HCT116 (cell line): ENCODE measurements around the gene RBMXL2. TPM values are rescaled to one million over a fixed set of nuclear protein-coding genes. Genes with fewer than 3 reads are reported as not detected.

ENCODE experiments used
- ATAC-seq: fragments of 200-7000 bp; cut with Tn5 transposase; 2 replicates; pipeline ENCODE4 v1.9.1; 2020; ENCODE audit warnings: mild to moderate bottlenecking, moderate library complexity
- BruUV-seq: library from RNA; stranded (reverse); fragments of 400-500 nt; replicated peaks from 2 replicates; lab custom pipeline; 2021; lab: Mats Ljungman, UMichigan
- CTCF ChIA-PET: fragments of 300-600 bp; sonication (Branson Sonifier 250); formaldehyde crosslinking; loops from one replicate; lab custom pipeline; 2021; ENCODE audit warnings: antibody characterized with exemption; lab: Charles Lee
- POLR2A ChIA-PET: fragments of 300-600, 350-600 bp; sonication (Branson Sonifier 250); formaldehyde crosslinking; loops from one replicate; lab custom pipeline; 2021; ENCODE audit warnings: antibody characterized with exemption; lab: Charles Lee
- RAD21 ChIA-PET, 2 experiments: fragments of 300-600 bp; sonication (Branson Sonifier 250); formaldehyde crosslinking; loops; one replicate each; lab custom pipeline; 2023; ENCODE audit warnings: low total read pairs in 2 of 2; ENCODE audit not compliant: uncharacterized antibody in 2 of 2, unreplicated experiment in 2 of 2, low non-redundant PET in 1 of 2; lab: Charles Lee
- DNase-seq: peaks from one replicate; pipeline ENCODE4 v3.0.0-alpha.2; 2010; ENCODE audit warnings: low read depth, low spot score
- H2AFZ ChIP-seq: fragments of 200-600 bp; shearing (Covaris generic), sonication (generic); 2 replicates; pipeline ENCODE4 v1.6.1; 2017; ENCODE audit warnings: low read depth, mixed run types, mixed read lengths, antibody characterized with exemption, low read length; ENCODE audit not compliant: poor library complexity, severe bottlenecking
- H3K27ac ChIP-seq: 2 replicates; pipeline ENCODE4 v1.5.1; 2012; ENCODE audit warnings: low read depth, low read length
- H3K27me3 ChIP-seq: fragments of 200-600 bp; sonication (generic); 2 replicates; pipeline ENCODE4 v1.6.1; 2016; ENCODE audit warnings: mixed run types, low read length, mixed read lengths; ENCODE audit not compliant: insufficient read depth
- H3K36me3 ChIP-seq, 2 experiments: fragments of 200-500 bp in 1 of 2; fragments of 200-600 bp in 1 of 2; sonication (Bioruptor generic) in 1 of 2; sonication (generic) in 1 of 2; 2 replicates each; pipeline versions ENCODE4 v1.5.1 to v1.6.1; 2014 to 2016; ENCODE audit warnings: low read length in 2 of 2, inconsistent platforms in 1 of 2, mixed read lengths in 1 of 2, mixed run types in 1 of 2; ENCODE audit not compliant: insufficient read depth in 2 of 2, control insufficient read depth in 1 of 2
- H3K4me1 ChIP-seq, 2 experiments: fragments of 200-600 bp in 1 of 2; sonication (generic) in 1 of 2; 2 replicates each; pipeline versions ENCODE4 v1.5.1 to v1.6.1; 2012 to 2017; ENCODE audit warnings: low read length in 2 of 2, inconsistent platforms in 1 of 2, mild to moderate bottlenecking in 1 of 2, mixed read lengths in 1 of 2, mixed run types in 1 of 2, moderate library complexity in 1 of 2; ENCODE audit not compliant: insufficient read depth in 2 of 2, control insufficient read depth in 1 of 2
- H3K4me2 ChIP-seq: fragments of 200-600 bp; sonication (generic); 2 replicates; pipeline ENCODE4 v1.6.1; 2017; ENCODE audit warnings: mixed run types, low read length, mixed read lengths
- H3K4me3 ChIP-seq, 2 experiments: fragments of 200-600 bp in 1 of 2; sonication (generic) in 1 of 2; replicated peaks in 1 of 2; 2 replicates each; pipeline ENCODE4 v1.5.1; 2011 to 2016; ENCODE audit warnings: low read length in 2 of 2, control low read depth in 1 of 2, low read depth in 1 of 2, mild to moderate bottlenecking in 1 of 2, mixed read lengths in 1 of 2, mixed run types in 1 of 2
- H3K79me2 ChIP-seq: fragments of 200-600 bp; sonication (generic); 2 replicates; pipeline ENCODE4 v1.6.1; 2017; ENCODE audit warnings: mild to moderate bottlenecking, mixed run types, low read length, moderate library complexity, mixed read lengths; ENCODE audit not compliant: insufficient read depth
- H3K9ac ChIP-seq: fragments of 200-600 bp; sonication (generic); 2 replicates; pipeline ENCODE4 v1.6.1; 2016; ENCODE audit warnings: low read length, mixed read lengths
- H3K9me2 ChIP-seq: fragments of 200-600 bp; sonication (generic), shearing (Covaris generic); 2 replicates; pipeline ENCODE4 v1.6.1; 2017; ENCODE audit warnings: mixed run types, mild to moderate bottlenecking, moderate library complexity; ENCODE audit not compliant: insufficient read depth
- H3K9me3 ChIP-seq, 2 experiments: fragments of 200-500 bp in 1 of 2; fragments of 200-600 bp in 1 of 2; sonication (Bioruptor generic) in 1 of 2; sonication (generic) in 1 of 2; 2 replicates each; pipeline ENCODE4 v1.6.1; 2014 to 2017; ENCODE audit warnings: low read length in 2 of 2, mixed read lengths in 2 of 2, inconsistent platforms in 1 of 2, low read depth in 1 of 2, mild to moderate bottlenecking in 1 of 2, mixed run types in 1 of 2, moderate library complexity in 1 of 2; ENCODE audit not compliant: control insufficient read depth in 1 of 2, insufficient read depth in 1 of 2
- H4K20me1 ChIP-seq: fragments of 200-600 bp; sonication (generic), shearing (Covaris generic); 2 replicates; pipeline ENCODE4 v1.6.1; 2017; ENCODE audit warnings: mixed run types, mild to moderate bottlenecking, moderate library complexity; ENCODE audit not compliant: insufficient read depth
- ATF3 ChIP-seq: IDR thresholded peaks from 2 replicates; pipeline ENCODE4 v1.6.1; 2012
- CBX3 ChIP-seq: IDR thresholded peaks from 2 replicates; pipeline ENCODE4 v1.6.1; 2012; ENCODE audit warnings: low read depth
- EGR1 ChIP-seq: IDR thresholded peaks from 2 replicates; pipeline ENCODE4 v1.6.1; 2012; ENCODE audit warnings: low read depth
- ELF1 ChIP-seq: IDR thresholded peaks from 2 replicates; pipeline ENCODE4 v1.6.1; 2012; ENCODE audit warnings: low read depth, borderline replicate concordance
- EZH2phosphoT487 ChIP-seq: fragments of 200-600 bp; IDR thresholded peaks from 2 replicates; pipeline ENCODE4 v1.6.1; 2018; ENCODE audit warnings: antibody characterized with exemption, borderline replicate concordance
- FOSL1 ChIP-seq: IDR thresholded peaks from 2 replicates; pipeline ENCODE4 v1.6.1; 2012; ENCODE audit warnings: low read depth
- JUND ChIP-seq: IDR thresholded peaks from 2 replicates; pipeline ENCODE4 v1.6.1; 2012
- POLR2A ChIP-seq: IDR thresholded peaks from 2 replicates; pipeline ENCODE4 v1.7.0; 2011; ENCODE audit warnings: borderline replicate concordance; ENCODE audit not compliant: insufficient read depth, insufficient read length; ENCODE audit errors: extremely low read depth
- RAD21 ChIP-seq: IDR thresholded peaks from 2 replicates; pipeline ENCODE4 v1.6.1; 2012; ENCODE audit warnings: low read depth, mild to moderate bottlenecking
- SP1 ChIP-seq: IDR thresholded peaks from 2 replicates; pipeline ENCODE4 v1.6.1; 2012; ENCODE audit warnings: low read depth
- SRF ChIP-seq: IDR thresholded peaks from 2 replicates; pipeline ENCODE4 v1.6.1; 2012; ENCODE audit warnings: low read depth
- TCF7L2 ChIP-seq: IDR thresholded peaks from 2 replicates; pipeline ENCODE4 v1.7.0; 2011; ENCODE audit warnings: borderline replicate concordance, inconsistent platforms; ENCODE audit not compliant: insufficient read depth, insufficient read length; ENCODE audit errors: extremely low read depth
- YY1 ChIP-seq: IDR thresholded peaks from 2 replicates; pipeline ENCODE4 v1.6.1; 2011; ENCODE audit warnings: low read length, low read depth, moderate library complexity, mild to moderate bottlenecking; ENCODE audit not compliant: insufficient replicate concordance; ENCODE audit errors: extremely low read depth
- ZFX ChIP-seq: fragments of 450-650 bp; IDR thresholded peaks from 2 replicates; pipeline ENCODE4 v1.6.1; 2017
- ZNF274 ChIP-seq: fragments of 200-500 bp; sonication (Bioruptor generic); IDR thresholded peaks from 2 replicates; pipeline ENCODE4 v1.6.1; 2014; ENCODE audit warnings: mild to moderate bottlenecking, low read depth, low read length, inconsistent platforms
- intact Hi-C: fragments of 100-400 bp; cut with micrococcal nuclease; formaldehyde crosslinking; loops from 2 replicates; pipeline ENCODE4 v1.10.0; 2022
- total RNA-seq: library from RNA; stranded (reverse); gene quantifications from one replicate; pipeline ENCODE4 v1.2.1, GENCODE V29; 2021; ENCODE audit not compliant: unreplicated experiment
- TF ChIP-seq, protein P1 (sequence below): IDR thresholded peaks from 2 replicates; pipeline ENCODE4 v1.6.1; 2011; ENCODE audit warnings: mild to moderate bottlenecking, low read length, moderate library complexity; ENCODE audit not compliant: insufficient replicate concordance; ENCODE audit errors: extremely low read depth
- TF ChIP-seq, protein P2 (sequence below): IDR thresholded peaks from 2 replicates; pipeline ENCODE4 v1.6.1; 2012
- TF ChIP-seq, protein P3 (sequence below), 3 experiments: fragments of 200-600 bp in 1 of 3; sonication (generic) in 1 of 3; IDR thresholded peaks in 2 of 3; conservative IDR thresholded peaks in 1 of 3; 2 replicates each; pipeline ENCODE4 v1.5.1; 2012 to 2017; ENCODE audit warnings: low read depth in 2 of 3, low read length in 2 of 3, antibody characterized with exemption in 1 of 3, borderline replicate concordance in 1 of 3, control low read depth in 1 of 3, mild to moderate bottlenecking in 1 of 3, mixed read lengths in 1 of 3, mixed run types in 1 of 3, moderate library complexity in 1 of 3; ENCODE audit not compliant: insufficient read depth in 1 of 3

Gene RBMXL2
- total RNA-seq, 1 experiment from 2014 or later, result 0.12 TPM

DNA sequence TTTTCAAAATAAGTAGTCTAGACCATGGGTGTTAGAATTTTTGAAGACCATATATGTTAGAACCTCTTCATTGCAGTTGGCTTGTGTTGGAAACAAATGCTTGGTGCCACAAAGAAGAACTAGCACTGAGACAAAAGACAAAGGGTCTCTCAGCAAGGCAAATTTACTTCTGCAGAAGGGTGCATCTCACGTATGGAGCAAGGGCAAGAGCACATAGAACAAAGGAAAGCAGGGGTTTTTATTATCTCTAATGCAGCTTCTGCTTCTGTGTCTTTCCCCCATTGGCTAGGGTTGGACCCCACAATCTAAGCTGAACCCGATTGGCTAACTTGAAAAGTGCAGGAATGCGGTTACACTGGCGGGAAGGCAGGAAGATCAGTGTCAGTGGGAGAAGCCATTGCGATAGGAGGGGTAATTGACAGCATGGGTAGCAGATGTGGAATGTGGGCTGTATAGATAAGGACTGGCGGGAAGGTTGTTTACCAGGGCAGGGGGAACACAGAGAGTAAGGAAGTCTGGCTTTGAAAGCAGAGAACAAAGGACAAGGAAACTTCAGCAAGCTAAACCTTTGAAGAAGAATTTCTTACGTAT is 9.2 kb upstream of the RBMXL2 start:
- RAD21 ChIA-PET, result no interaction called here
- H3K27me3 ChIP-seq, result peaks cover 10% of the 10 kb centered on the region
- CTCF ChIA-PET, result no interaction called here
- POLR2A ChIA-PET, result no interaction called here
- H3K4me3 ChIP-seq, result no peak overlapping the region
- no peaks in the 10 kb centered on the region for H3K79me2 ChIP-seq
- no peak overlapping the region for H3K9ac ChIP-seq
- H4K20me1 ChIP-seq, result no peaks in the 10 kb centered on the region
- ATAC-seq (no peak), DNase-seq (no peak)
- no peaks in the 10 kb centered on the region for H3K4me1 ChIP-seq
- no TSS peak for BruUV-seq
- no peak overlapping the region for H2AFZ ChIP-seq
- H3K4me2 ChIP-seq, result no peak overlapping the region
- H3K36me3 ChIP-seq, result no peaks in the 10 kb centered on the region
- no peaks in the 10 kb centered on the region for H3K9me2 ChIP-seq
- TF ChIP-seq SP1 (no peak), RAD21 (no peak), EZH2phosphoT487 (no peak), JUND (no peak), ZFX (no peak), SRF (no peak), CBX3 (no peak), POLR2A (no peak), TCF7L2 (no peak), EGR1 (no peak), ELF1 (no peak), ATF3 (no peak), FOSL1 (no peak), ZNF274 (no peak), YY1 (no peak)
- TF ChIP-seq, protein P1, sequence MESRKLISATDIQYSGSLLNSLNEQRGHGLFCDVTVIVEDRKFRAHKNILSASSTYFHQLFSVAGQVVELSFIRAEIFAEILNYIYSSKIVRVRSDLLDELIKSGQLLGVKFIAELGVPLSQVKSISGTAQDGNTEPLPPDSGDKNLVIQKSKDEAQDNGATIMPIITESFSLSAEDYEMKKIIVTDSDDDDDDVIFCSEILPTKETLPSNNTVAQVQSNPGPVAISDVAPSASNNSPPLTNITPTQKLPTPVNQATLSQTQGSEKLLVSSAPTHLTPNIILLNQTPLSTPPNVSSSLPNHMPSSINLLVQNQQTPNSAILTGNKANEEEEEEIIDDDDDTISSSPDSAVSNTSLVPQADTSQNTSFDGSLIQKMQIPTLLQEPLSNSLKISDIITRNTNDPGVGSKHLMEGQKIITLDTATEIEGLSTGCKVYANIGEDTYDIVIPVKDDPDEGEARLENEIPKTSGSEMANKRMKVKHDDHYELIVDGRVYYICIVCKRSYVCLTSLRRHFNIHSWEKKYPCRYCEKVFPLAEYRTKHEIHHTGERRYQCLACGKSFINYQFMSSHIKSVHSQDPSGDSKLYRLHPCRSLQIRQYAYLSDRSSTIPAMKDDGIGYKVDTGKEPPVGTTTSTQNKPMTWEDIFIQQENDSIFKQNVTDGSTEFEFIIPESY, result no peak
- TF ChIP-seq, protein P2, sequence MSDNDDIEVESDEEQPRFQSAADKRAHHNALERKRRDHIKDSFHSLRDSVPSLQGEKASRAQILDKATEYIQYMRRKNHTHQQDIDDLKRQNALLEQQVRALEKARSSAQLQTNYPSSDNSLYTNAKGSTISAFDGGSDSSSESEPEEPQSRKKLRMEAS, result no peak
- TF ChIP-seq, protein P3, sequence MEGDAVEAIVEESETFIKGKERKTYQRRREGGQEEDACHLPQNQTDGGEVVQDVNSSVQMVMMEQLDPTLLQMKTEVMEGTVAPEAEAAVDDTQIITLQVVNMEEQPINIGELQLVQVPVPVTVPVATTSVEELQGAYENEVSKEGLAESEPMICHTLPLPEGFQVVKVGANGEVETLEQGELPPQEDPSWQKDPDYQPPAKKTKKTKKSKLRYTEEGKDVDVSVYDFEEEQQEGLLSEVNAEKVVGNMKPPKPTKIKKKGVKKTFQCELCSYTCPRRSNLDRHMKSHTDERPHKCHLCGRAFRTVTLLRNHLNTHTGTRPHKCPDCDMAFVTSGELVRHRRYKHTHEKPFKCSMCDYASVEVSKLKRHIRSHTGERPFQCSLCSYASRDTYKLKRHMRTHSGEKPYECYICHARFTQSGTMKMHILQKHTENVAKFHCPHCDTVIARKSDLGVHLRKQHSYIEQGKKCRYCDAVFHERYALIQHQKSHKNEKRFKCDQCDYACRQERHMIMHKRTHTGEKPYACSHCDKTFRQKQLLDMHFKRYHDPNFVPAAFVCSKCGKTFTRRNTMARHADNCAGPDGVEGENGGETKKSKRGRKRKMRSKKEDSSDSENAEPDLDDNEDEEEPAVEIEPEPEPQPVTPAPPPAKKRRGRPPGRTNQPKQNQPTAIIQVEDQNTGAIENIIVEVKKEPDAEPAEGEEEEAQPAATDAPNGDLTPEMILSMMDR (IDR thresholded peaks at IDR 0.05 in 2 of 3, conservative IDR thresholded peaks at IDR 0.05 in 1 of 3; ENCODE audit: borderline replicate concordance in 1 of 3, insufficient read depth in 1 of 3, low read depth in 2 of 3, low read length in 2 of 3), result no peak
- no peak overlapping the region for H3K27ac ChIP-seq
- intact Hi-C loops, result no loop called here
- H3K9me3 ChIP-seq, result no peaks in the 10 kb centered on the region
